Lung (tissue), 12 donors: ENCODE data around the gene MEG3. TPM values are rescaled to one million over a fixed set of nuclear protein-coding genes. Genes with fewer than 3 reads are reported as not detected.

Source experiments
- ATAC-seq: fragments of 200-7000 bp; cut with Tn5 transposase; one replicate; pipeline ENCODE4 v1.9.1; 2020; ENCODE audit warnings: moderate number of reproducible peaks; ENCODE audit not compliant: insufficient read depth, low FRiP score
- DNase-seq, 3 donors: peaks; one replicate each; pipeline ENCODE4 v3.0.0-alpha.2; 2013 to 2017
- H3K27ac ChIP-seq, 2 donors: one replicate each; pipeline ENCODE4 v1.5.1; 2013; ENCODE audit warnings: mild to moderate bottlenecking in 2 of 2, moderate library complexity in 2 of 2, control low read depth in 1 of 2, inconsistent platforms in 1 of 2, low read depth in 1 of 2, low read length in 1 of 2
- H3K27me3 ChIP-seq, 3 donors: one replicate each; pipeline ENCODE4 v1.5.1; 2013; ENCODE audit warnings: low read length in 2 of 3; ENCODE audit not compliant: control insufficient read depth in 3 of 3, insufficient read depth in 3 of 3
- H3K36me3 ChIP-seq, 4 donors: one replicate each; pipeline ENCODE4 v1.5.1; 2013; ENCODE audit warnings: low read length in 4 of 4, mild to moderate bottlenecking in 1 of 4, moderate library complexity in 1 of 4; ENCODE audit not compliant: control insufficient read depth in 4 of 4, insufficient read depth in 4 of 4
- H3K4me1 ChIP-seq, 5 donors: one replicate each; pipeline ENCODE4 v1.5.1; 2013; ENCODE audit warnings: low read length in 5 of 5, mild to moderate bottlenecking in 2 of 5, moderate library complexity in 1 of 5; ENCODE audit not compliant: control insufficient read depth in 5 of 5, insufficient read depth in 5 of 5
- H3K4me3 ChIP-seq: one replicate; pipeline ENCODE4 v1.5.1; 2013; ENCODE audit warnings: mild to moderate bottlenecking, control low read depth, moderate library complexity
- H3K9ac ChIP-seq, 2 donors: one replicate each; pipeline ENCODE4 v1.5.1; 2013; ENCODE audit warnings: low read length in 2 of 2, control low read depth in 1 of 2; ENCODE audit not compliant: insufficient read depth in 1 of 2
- H3K9me3 ChIP-seq, 4 donors: one replicate each; pipeline ENCODE4 v1.5.1; 2013; ENCODE audit warnings: low read length in 3 of 4, mild to moderate bottlenecking in 1 of 4, moderate library complexity in 1 of 4; ENCODE audit not compliant: control insufficient read depth in 4 of 4, insufficient read depth in 3 of 4
- WGBS, 2 donors: extraction: QIAGEN DNeasy Blood & Tissue Kit; methylation state at CpG; one replicate each; pipeline ENCODE4 v1.1.7; 2013; 5-methylcytosine and 5-hydroxymethylcytosine counted together
- polyA plus RNA-seq, 2 donors: library from polyadenylated mRNA; stranded (reverse); fragments of 200-250 nt; gene quantifications; one replicate each; pipeline ENCODE4 v1.2.1, GENCODE V29; 2013
- total RNA-seq, 2 donors: library from RNA; depleted of rRNA in 1 of 2; stranded (reverse); fragments of >200 nt in 1 of 2; gene quantifications; one replicate each; pipeline ENCODE4 v1.2.1, GENCODE V29; 2014 to 2021
- TF ChIP-seq, protein P1 (sequence below): IDR thresholded peaks from 2 replicates; pipeline ENCODE4 v1.5.1; 2012; ENCODE audit warnings: mild to moderate bottlenecking; ENCODE audit errors: control extremely low read depth, extremely low read depth
- donor health status: control.
- donor health status: control.
- donor health status: Bipolar disorder and iron deficiency.
- donor health status: healthy.
- donor health status: DM: yes; HTN: yes; CAD: no.

Gene MEG3
- total and polyA plus RNA-seq, 4 donors, result 5.9 to 267 (median 14.8) TPM

DNA sequence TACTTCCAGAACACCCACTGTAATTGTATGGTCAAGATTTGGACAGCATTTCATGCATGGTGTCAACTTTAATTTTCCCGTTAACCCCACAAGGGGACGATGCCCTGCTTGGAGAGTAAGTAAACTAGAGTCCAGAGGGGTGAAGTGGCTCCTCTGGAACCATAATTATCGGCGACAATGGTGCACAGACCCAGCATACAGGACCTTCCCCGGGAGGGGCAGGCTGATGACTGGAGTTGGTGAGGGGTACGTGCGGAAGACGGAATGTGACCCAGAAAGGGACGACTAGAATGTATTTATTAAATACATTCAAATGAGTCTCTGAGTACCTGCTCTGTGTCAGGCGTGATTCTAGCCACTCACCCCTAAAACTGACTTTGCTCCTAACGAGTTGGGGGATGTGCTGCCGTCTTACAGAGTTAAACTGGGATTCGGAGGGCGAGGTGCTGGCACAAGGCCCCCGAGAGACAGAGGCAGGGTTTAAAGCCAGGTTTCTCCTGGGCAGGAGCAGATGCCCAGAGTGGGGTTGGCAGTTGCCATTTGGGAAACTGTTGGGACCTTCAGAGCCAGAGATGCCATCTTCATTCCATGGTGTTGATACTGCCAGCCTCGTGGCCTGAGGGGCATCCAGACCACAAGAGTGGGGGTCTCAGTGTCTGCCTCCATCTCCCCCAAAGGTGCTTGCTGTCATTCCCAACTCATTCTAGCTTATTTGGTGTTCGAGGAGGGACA, 66.7 kb downstream of the MEG3 start:
- Histone ChIP-seq H3K9me3 (no peaks in the 10 kb centered on the region), H3K4me3 (no peak overlapping the region), H3K27ac (no peak overlapping the region), H3K4me1 (peaks cover 0 to 9% (median 0%) of the 10 kb centered on the region in 5 donors), H3K27me3 (peaks cover 0 to 12% (median 0%) of the 10 kb centered on the region in 3 donors), H3K9ac (no peak overlapping the region), H3K36me3 (peaks cover 0 to 7% (median 0%) of the 10 kb centered on the region in 4 donors)
- ATAC-seq, result no peak
- TF ChIP-seq, protein P1, sequence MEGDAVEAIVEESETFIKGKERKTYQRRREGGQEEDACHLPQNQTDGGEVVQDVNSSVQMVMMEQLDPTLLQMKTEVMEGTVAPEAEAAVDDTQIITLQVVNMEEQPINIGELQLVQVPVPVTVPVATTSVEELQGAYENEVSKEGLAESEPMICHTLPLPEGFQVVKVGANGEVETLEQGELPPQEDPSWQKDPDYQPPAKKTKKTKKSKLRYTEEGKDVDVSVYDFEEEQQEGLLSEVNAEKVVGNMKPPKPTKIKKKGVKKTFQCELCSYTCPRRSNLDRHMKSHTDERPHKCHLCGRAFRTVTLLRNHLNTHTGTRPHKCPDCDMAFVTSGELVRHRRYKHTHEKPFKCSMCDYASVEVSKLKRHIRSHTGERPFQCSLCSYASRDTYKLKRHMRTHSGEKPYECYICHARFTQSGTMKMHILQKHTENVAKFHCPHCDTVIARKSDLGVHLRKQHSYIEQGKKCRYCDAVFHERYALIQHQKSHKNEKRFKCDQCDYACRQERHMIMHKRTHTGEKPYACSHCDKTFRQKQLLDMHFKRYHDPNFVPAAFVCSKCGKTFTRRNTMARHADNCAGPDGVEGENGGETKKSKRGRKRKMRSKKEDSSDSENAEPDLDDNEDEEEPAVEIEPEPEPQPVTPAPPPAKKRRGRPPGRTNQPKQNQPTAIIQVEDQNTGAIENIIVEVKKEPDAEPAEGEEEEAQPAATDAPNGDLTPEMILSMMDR, result no peak
- DNase-seq, result no peak
- 83 to 92% methylated on average over 17 of the region's 17 CpGs for WGBS, 2 donors

DNA sequence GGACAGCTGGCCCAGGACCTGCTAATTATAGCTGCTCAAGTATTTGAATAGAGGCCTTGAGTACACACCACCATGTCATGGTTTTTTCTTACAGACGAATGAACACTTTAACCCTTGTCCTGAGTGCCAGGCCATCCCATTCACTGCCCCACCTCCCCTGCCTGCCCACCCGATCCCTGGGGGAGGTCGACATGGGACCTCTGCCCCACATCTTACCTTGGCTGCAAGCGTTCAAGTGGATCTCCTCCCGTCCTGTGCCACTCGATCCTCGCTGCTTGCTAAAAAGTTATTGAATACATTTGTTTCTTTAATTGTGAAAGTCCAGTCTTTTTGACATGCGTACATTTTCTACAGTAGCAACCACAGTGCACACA, 67.3 kb downstream of the MEG3 start:
- ATAC-seq (no peak), DNase-seq (no peak)
- Histone ChIP-seq H3K9ac (no peak overlapping the region), H3K9me3 (no peaks in the 10 kb centered on the region), H3K4me3 (no peak overlapping the region), H3K27me3 (peaks cover 0 to 18% (median 0%) of the 10 kb centered on the region in 3 donors), H3K4me1 (peaks cover 0 to 9% (median 0%) of the 10 kb centered on the region in 5 donors), H3K36me3 (peaks cover 0 to 7% (median 0%) of the 10 kb centered on the region in 4 donors), H3K27ac (no peak overlapping the region)
- TF ChIP-seq, protein P1, result no peak
- whole genome bisulfite sequencing, 2 donors, result 71 to 88% methylated on average over 8 of the region's 8 CpGs

DNA sequence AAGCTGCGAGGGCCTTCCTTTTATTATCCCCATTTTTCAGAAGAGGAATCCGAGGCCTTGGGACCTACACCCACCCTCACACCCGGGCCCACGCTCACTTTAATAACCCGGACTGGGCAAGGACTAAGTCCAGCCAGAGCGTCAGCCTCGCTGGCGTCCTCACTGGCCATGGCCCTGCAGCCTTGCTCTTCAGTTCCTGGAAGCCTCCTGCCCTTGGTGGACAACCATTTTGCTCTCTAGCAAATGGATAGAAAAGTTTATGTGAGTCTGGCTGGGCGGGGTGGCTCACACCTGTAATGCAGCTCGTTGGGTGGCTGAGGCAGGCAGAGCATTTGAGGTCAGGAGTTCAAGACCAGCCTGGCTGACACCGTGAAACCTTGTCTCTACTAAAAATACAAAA, 67.8 kb downstream of the MEG3 start:
- H3K9me3 ChIP-seq, result no peaks in the 10 kb centered on the region
- peaks cover 0 to 7% (median 0%) of the 10 kb centered on the region in 4 donors for H3K36me3 ChIP-seq
- 90 to 92% methylated on average over 11 of the region's 11 CpGs for WGBS, 2 donors
- DNase-seq, result no peak
- ATAC-seq, result no peak
- no peak overlapping the region for H3K9ac ChIP-seq
- no peak overlapping the region for H3K4me3 ChIP-seq
- no peak overlapping the region for H3K27ac ChIP-seq
- H3K4me1 ChIP-seq, result peaks cover 0 to 11% (median 0%) of the 10 kb centered on the region in 5 donors
- peaks cover 0 to 21% (median 0%) of the 10 kb centered on the region in 3 donors for H3K27me3 ChIP-seq
- TF ChIP-seq, protein P1, result no peak
